GM12878 (cell line): Measurements from ENCODE around the gene PHOX2A. TPM values are rescaled to one million over a fixed set of nuclear protein-coding genes. Genes with fewer than 3 reads are reported as not detected.
A peak's percentile ranks its signal among the peaks of the same experiment; 100 is the strongest.

Source experiments
- ASH2L ChIP-seq: fragments of 300-600, 200-600 bp; sonication (generic); IDR thresholded peaks from 2 replicates; pipeline ENCODE4 v1.6.1; 2017; ENCODE audit warnings: low read depth, mild to moderate bottlenecking, borderline replicate concordance
- BRCA1 ChIP-seq: IDR thresholded peaks from 2 replicates; pipeline ENCODE4 v1.6.1; 2011; ENCODE audit warnings: low read depth, low read length, improper control_type of control experiment
- CHD4 ChIP-seq: fragments of 200-600 bp; sonication (generic); IDR thresholded peaks from 2 replicates; pipeline ENCODE4 v1.6.1; 2016; ENCODE audit warnings: mild to moderate bottlenecking
- CTCF ChIP-seq, 3 experiments: IDR thresholded peaks in 2 of 3; conservative IDR thresholded peaks in 1 of 3; 2 replicates each; pipeline ENCODE4 v1.5.1; 2011; ENCODE audit warnings: low read depth in 3 of 3, low read length in 3 of 3, mild to moderate bottlenecking in 3 of 3, control low read depth in 2 of 3, moderate library complexity in 2 of 3, inconsistent platforms in 1 of 3, mixed read lengths in 1 of 3; ENCODE audit not compliant: control insufficient read depth in 2 of 3, insufficient read depth in 1 of 3; ENCODE audit errors: extremely low read depth in 1 of 3
- EGR1 ChIP-seq, 2 experiments: IDR thresholded peaks; 1 replicate in 1 of 2; 2 replicates in 1 of 2; pipeline ENCODE4 v1.6.1; 2011 to 2012; ENCODE audit warnings: low read depth in 2 of 2, low read length in 2 of 2, borderline replicate concordance in 1 of 2, mild to moderate bottlenecking in 1 of 2, moderate library complexity in 1 of 2
- EZH2 ChIP-seq: IDR thresholded peaks from 2 replicates; pipeline ENCODE4 v1.6.1; 2012; ENCODE audit warnings: low read depth, mild to moderate bottlenecking, control low read depth, inconsistent platforms, low read length, borderline replicate concordance; ENCODE audit not compliant: control insufficient read depth
- FOXK2 ChIP-seq: fragments of 450-650 bp; IDR thresholded peaks from 2 replicates; pipeline ENCODE4 v1.6.1; 2017; ENCODE audit warnings: mild to moderate bottlenecking, moderate library complexity
- FOXM1 ChIP-seq: IDR thresholded peaks from 2 replicates; pipeline ENCODE4 v1.6.1; 2012; ENCODE audit warnings: low read depth, mild to moderate bottlenecking, inconsistent platforms, low read length, moderate library complexity
- HSF1 ChIP-seq: fragments of 150-350 bp; IDR thresholded peaks from 2 replicates; pipeline ENCODE4 v1.6.1; 2014; ENCODE audit warnings: mild to moderate bottlenecking, low read depth, low read length
- IRF3 ChIP-seq: fragments of 450-650 bp; IDR thresholded peaks from 2 replicates; pipeline ENCODE4 v1.6.1; 2014; ENCODE audit warnings: mild to moderate bottlenecking
- MEF2B ChIP-seq: fragments of 450-650 bp; IDR thresholded peaks from 2 replicates; pipeline ENCODE4 v1.6.1; 2018; ENCODE audit warnings: mild to moderate bottlenecking, moderate library complexity; ENCODE audit not compliant: partially characterized antibody, poor library complexity, severe bottlenecking
- MXI1 ChIP-seq: fragments of 150-350 bp; IDR thresholded peaks from 2 replicates; pipeline ENCODE4 v1.6.1; 2011; ENCODE audit warnings: low read depth, mild to moderate bottlenecking, inconsistent platforms, low read length, improper control_type of control experiment
- PBX3 ChIP-seq: IDR thresholded peaks from 2 replicates; pipeline ENCODE4 v1.6.1; 2011; ENCODE audit warnings: mild to moderate bottlenecking, low read depth, low read length, moderate library complexity; ENCODE audit not compliant: insufficient replicate concordance
- RB1 ChIP-seq: fragments of 450-650 bp; formaldehyde crosslinking; IDR thresholded peaks from 2 replicates; pipeline ENCODE4 v1.6.1; 2017; ENCODE audit warnings: mild to moderate bottlenecking, borderline replicate concordance
- SIN3A ChIP-seq: IDR thresholded peaks from 2 replicates; pipeline ENCODE4 v1.6.1; 2012; ENCODE audit warnings: low read depth, low read length, improper control_type of control experiment
- SREBF1 ChIP-seq: IDR thresholded peaks from 2 replicates; pipeline ENCODE4 v1.6.1; 2012; ENCODE audit warnings: mild to moderate bottlenecking, low read length
- SUPT20H ChIP-seq: IDR thresholded peaks from 2 replicates; pipeline ENCODE4 v1.6.1; 2011; ENCODE audit warnings: low read depth, mild to moderate bottlenecking, low read length, moderate library complexity, borderline replicate concordance; ENCODE audit not compliant: control insufficient read depth
- ZNF622 ChIP-seq: fragments of 450-650 bp; IDR thresholded peaks from 2 replicates; pipeline ENCODE4 v1.6.1; 2017; ENCODE audit warnings: mild to moderate bottlenecking, inconsistent platforms
- ZNF687 ChIP-seq: fragments of 450-650 bp; IDR thresholded peaks from 2 replicates; pipeline ENCODE4 v1.6.1; 2017; ENCODE audit warnings: mild to moderate bottlenecking, moderate library complexity
- polyA plus RNA-seq, 11 experiments: library from polyadenylated mRNA; depleted of rRNA in 4 of 11; unstranded in 6 of 11; stranded (reverse) in 5 of 11; fragments of >200 nt; fragmentation: Nextera tagmentation in 4 of 11; fragmentation: Illumina TruSeq in 1 of 11; extraction: Ambion mirVana in 4 of 11; extraction: Trizol in 1 of 11; gene quantifications; 1 replicate in 1 of 11; 2 replicates in 10 of 11; pipeline versions ENCODE4 v1.2.1 to v1.2.3, GENCODE V29; 2011 to 2016; ENCODE audit warnings: inconsistent platforms in 2 of 11, missing spikeins in 2 of 11, low read depth in 1 of 11
- total RNA-seq, 4 experiments: library from RNA; depleted of rRNA in 3 of 4; stranded (reverse); fragments of >200 nt in 3 of 4; fragmentation: Illumina TruSeq in 1 of 4; extraction: Trizol in 1 of 4; gene quantifications; 2 replicates each; pipeline versions ENCODE4 v1.2.1 to v1.2.3, GENCODE V29; 2013 to 2021

The PHOX2A gene
- total and polyA plus RNA-seq, 10 of the 15 experiments (the other 5 are each of a cell fraction or from before 2014, with no cell fraction given) = not detected

GRCh38 chr11:72222907-72223614, 20.9 kb downstream of the PHOX2A start (continued):
- TF ChIP-seq PBX3 (peak; percentile 32), MXI1 (peak; percentile 66; the same call in 1 of the 2 replicates), EZH2 (no peak), SUPT20H (no peak), ASH2L (no peak), ZNF687 (0 out of 2 replicates have a peak, but pooled peaks have one; percentile 8), ZNF622 (no peak), FOXM1 (no peak), MEF2B (peak; percentile 92), CTCF (IDR thresholded peaks at IDR 0.05 in 2 of 3, conservative IDR thresholded peaks at IDR 0.05 in 1 of 3; ENCODE audit: control insufficient read depth in 2 of 3, extremely low read depth in 1 of 3, insufficient read depth in 1 of 3, low read depth in 3 of 3, low read length in 3 of 3) (no peak), HSF1 (no peak), BRCA1 (no peak), RB1 (no peak; the same call in 1 of the 2 replicates), CHD4 (no peak), FOXK2 (no peak), IRF3 (no peak), SIN3A (peak; percentile 66; the same call in 1 of the 2 replicates), SREBF1 (no peak), EGR1 (IDR thresholded peaks at IDR 0.05; ENCODE audit: borderline replicate concordance in 1 of 2, low read depth in 2 of 2, low read length in 2 of 2) (peak in 1 of 2 experiments; percentile 77; a peak in 2 of 3 replicates)
